ENCODE data around the gene PPM1L. TPM values are rescaled to one million over a fixed set of nuclear protein-coding genes. Genes with fewer than 3 reads are reported as not detected.

Gene PPM1L
- total RNA-seq, 2 donors from 2014 or later = 3.5 to 14.6 TPM

DNA sequence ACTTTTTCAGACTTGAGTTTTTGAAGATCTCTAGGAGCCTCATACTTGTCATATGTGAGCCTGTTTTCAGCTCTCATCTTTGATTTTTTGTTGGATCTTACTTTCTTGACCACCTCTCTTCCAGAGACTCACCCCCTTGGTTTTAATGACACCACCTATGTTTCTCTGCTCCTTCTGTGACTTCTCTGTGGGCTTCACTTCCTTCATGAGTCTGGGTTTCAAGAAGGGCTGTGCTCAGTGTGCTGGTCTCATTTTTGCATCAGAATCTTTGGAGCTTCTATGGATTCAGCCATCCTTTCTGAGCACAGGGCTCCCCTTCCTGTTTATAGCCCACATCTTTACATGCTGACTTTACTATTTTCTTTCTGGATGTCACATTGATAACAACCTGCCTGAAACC lies 17.7 kb downstream of the PPM1L start:
- no peaks in the 10 kb centered on the region for H3K9me3 ChIP-seq (ENCODE audit: control insufficient read depth, low read length, poor library complexity, severe bottlenecking)
- H3K36me3 Mint-ChIP-seq (ENCODE audit: low read depth) = no peaks in the 10 kb centered on the region
- no peak for DNase-seq
- no peak overlapping the region for H3K4me3 Mint-ChIP-seq
- no peak for ATAC-seq
- H3K27ac Mint-ChIP-seq = no peak overlapping the region
- H3K4me1 Mint-ChIP-seq = peaks cover 7% of the 10 kb centered on the region
- H3K27me3 Mint-ChIP-seq = peaks cover 4% of the 10 kb centered on the region

DNA sequence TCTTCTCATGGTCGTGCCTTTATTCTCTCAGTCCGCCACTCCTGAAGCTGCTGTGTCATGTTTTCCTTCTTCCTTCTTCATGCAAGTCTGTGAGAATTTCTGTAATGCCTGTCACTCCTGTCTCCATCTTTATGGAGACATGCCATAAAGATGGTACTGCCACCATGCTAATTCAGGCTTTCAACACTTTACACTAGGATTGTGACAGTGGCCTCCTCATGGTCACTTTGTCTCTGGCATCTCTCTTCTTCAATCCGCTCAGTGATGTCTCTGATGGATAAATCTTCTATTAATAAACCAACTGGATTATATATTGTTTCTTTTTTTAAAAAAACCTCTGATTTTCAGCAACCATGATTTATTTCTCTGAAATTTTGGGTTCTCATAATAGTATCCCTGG lies 18.1 kb downstream of the PPM1L start:
- no peak for DNase-seq
- Mint-ChIP-seq H3K4me1 (peaks cover 7% of the 10 kb centered on the region), H3K27me3 (no peaks in the 10 kb centered on the region), H3K36me3 (ENCODE audit: low read depth) (no peaks in the 10 kb centered on the region), H3K4me3 (no peak overlapping the region), H3K27ac (no peak overlapping the region)
- ATAC-seq = no peak
- H3K9me3 ChIP-seq (ENCODE audit: control insufficient read depth, low read length, poor library complexity, severe bottlenecking) = no peaks in the 10 kb centered on the region

GRCh38 chr3:160778480-160778879 lies 22.4 kb downstream of the PPM1L start:
- Mint-ChIP-seq H3K27ac (no peak overlapping the region), H3K27me3 (no peaks in the 10 kb centered on the region), H3K36me3 (ENCODE audit: low read depth) (no peaks in the 10 kb centered on the region), H3K4me3 (no peak overlapping the region), H3K4me1 (peaks cover 7% of the 10 kb centered on the region)
- no peaks in the 10 kb centered on the region for H3K9me3 ChIP-seq (ENCODE audit: control insufficient read depth, low read length, poor library complexity, severe bottlenecking)
- ATAC-seq (no peak), DNase-seq (no peak)

DNA sequence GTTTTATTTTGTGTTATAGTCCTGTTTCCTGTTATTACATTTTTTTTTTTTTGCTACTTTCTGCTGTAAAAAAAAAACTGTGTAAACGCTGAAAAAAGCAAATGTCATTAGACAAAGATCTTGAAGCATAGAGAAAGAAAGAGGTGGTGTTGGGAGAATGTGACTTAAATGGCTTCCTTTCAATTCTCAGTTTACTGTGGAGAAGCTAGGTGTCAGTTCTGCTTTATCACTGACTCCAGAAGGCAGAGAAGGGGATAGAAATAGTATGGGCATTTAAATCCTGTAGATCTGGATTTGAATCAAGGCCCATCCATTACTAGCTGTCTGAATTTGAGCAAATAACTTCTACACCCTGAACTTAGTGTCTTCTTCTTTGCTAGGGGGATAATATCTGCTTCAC lies 23.0 kb downstream of the PPM1L start:
- Mint-ChIP-seq H3K27ac (no peak overlapping the region), H3K4me1 (peaks cover 2% of the 10 kb centered on the region), H3K27me3 (no peaks in the 10 kb centered on the region), H3K36me3 (ENCODE audit: low read depth) (no peaks in the 10 kb centered on the region), H3K4me3 (no peak overlapping the region)
- DNase-seq = no peak
- no peak for ATAC-seq
- no peaks in the 10 kb centered on the region for H3K9me3 ChIP-seq (ENCODE audit: control insufficient read depth, low read length, poor library complexity, severe bottlenecking)

DNA sequence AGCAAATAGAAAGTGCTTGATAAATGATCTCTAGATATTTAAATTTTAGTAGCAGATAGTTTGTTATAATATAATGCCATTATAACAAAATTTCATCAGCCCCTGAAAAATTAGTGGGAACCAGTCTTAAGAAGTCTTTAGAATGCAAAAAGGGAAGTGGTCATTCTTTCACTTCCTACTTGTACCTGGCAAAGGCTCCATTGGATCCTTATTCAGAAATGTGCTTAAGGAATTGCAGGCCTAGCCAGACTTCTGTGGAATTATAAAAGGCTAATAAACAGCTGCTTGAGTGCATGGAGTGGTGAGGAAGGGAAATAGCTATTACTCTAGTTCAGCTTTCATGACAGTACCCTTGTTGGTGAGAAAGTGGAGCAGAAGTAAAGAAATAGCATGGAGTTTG lies 24.2 kb downstream of the PPM1L start:
- ATAC-seq = no peak
- H3K27ac Mint-ChIP-seq = no peak overlapping the region

DNA sequence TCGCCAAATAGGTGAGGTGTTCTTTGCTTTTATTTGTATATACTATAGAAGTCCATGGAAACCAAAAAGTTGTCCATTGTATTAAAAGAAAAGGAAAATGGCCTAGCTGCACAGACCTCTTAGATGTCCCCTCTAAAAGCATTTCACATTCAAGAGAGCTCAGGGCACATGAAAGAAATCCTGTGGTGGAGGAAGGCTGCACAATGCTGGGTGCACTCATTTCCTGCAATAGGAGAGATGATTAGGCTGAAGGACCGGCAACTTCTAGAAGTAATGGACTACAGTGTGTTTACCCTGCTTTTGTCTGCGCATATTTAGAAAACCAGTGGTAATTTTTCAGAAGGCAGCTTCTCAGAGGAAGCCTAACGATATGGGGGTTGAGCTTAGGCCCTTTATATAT lies 25.4 kb downstream of the PPM1L start:
- H3K9me3 ChIP-seq (ENCODE audit: control insufficient read depth, low read length, poor library complexity, severe bottlenecking) = no peaks in the 10 kb centered on the region
- DNase-seq = no peak
- ATAC-seq = no peak
- H3K4me3 Mint-ChIP-seq = no peak overlapping the region
- no peaks in the 10 kb centered on the region for H3K27me3 Mint-ChIP-seq
- H3K27ac Mint-ChIP-seq = no peak overlapping the region
- peaks cover 2% of the 10 kb centered on the region for H3K36me3 Mint-ChIP-seq (ENCODE audit: low read depth)
- H3K4me1 Mint-ChIP-seq = no peaks in the 10 kb centered on the region

More for the DNA sequence above, 24.2 kb downstream of the PPM1L start:
- no peaks in the 10 kb centered on the region for H3K27me3 Mint-ChIP-seq
- no peak for DNase-seq
- no peak overlapping the region for H3K4me3 Mint-ChIP-seq
- H3K9me3 ChIP-seq (ENCODE audit: control insufficient read depth, low read length, poor library complexity, severe bottlenecking) = no peaks in the 10 kb centered on the region
- no peaks in the 10 kb centered on the region for H3K36me3 Mint-ChIP-seq (ENCODE audit: low read depth)
- H3K4me1 Mint-ChIP-seq = no peaks in the 10 kb centered on the region

- no peak for DNase-seq
- no peak overlapping the region for H3K27ac Mint-ChIP-seq
- ATAC-seq = no peak
- H3K4me3 Mint-ChIP-seq = no peak overlapping the region
- H3K27me3 Mint-ChIP-seq = no peaks in the 10 kb centered on the region
- no peaks in the 10 kb centered on the region for H3K9me3 ChIP-seq (ENCODE audit: control insufficient read depth, low read length, poor library complexity, severe bottlenecking)
- peaks cover 2% of the 10 kb centered on the region for H3K36me3 Mint-ChIP-seq (ENCODE audit: low read depth)
- no peaks in the 10 kb centered on the region for H3K4me1 Mint-ChIP-seq
These were observed 25.8 kb downstream of the PPM1L start for GRCh38 chr3:160781863-160782262.

- no peak for DNase-seq
- H3K4me3 Mint-ChIP-seq = no peak overlapping the region
- peaks cover 2% of the 10 kb centered on the region for H3K36me3 Mint-ChIP-seq (ENCODE audit: low read depth)
- H3K4me1 Mint-ChIP-seq = no peaks in the 10 kb centered on the region
- H3K9me3 ChIP-seq (ENCODE audit: control insufficient read depth, low read length, poor library complexity, severe bottlenecking) = no peaks in the 10 kb centered on the region
- ATAC-seq = no peak
- H3K27ac Mint-ChIP-seq = no peak overlapping the region
- no peaks in the 10 kb centered on the region for H3K27me3 Mint-ChIP-seq
These were observed 28.8 kb downstream of the PPM1L start for GRCh38 chr3:160784853-160785252.

GRCh38 chr3:160790726-160791125 lies 34.7 kb downstream of the PPM1L start:
- Mint-ChIP-seq H3K4me3 (no peak overlapping the region), H3K27ac (no peak overlapping the region), H3K4me1 (no peaks in the 10 kb centered on the region), H3K27me3 (no peaks in the 10 kb centered on the region), H3K36me3 (ENCODE audit: low read depth) (peaks cover 2% of the 10 kb centered on the region)
- DNase-seq (no peak), ATAC-seq (no peak)
- H3K9me3 ChIP-seq (ENCODE audit: control insufficient read depth, low read length, poor library complexity, severe bottlenecking) = no peaks in the 10 kb centered on the region

DNA sequence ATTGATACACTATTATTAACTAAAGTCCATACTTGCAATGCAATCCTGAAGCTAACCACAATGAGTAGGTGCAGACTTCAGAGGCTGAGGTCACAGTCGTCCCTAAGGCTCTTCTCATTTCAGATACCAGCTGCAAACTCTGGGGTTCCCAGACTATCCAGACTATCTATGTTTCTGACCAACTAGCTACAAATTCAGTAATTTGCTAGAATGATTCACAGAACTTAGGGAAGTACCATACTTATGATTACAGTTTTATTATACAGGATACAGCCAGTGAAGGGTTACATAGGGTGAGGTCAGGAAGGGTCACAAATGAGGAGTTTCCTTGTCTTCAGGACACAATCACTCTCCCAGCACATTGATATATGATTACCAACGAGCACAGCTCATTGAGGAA lies 36.5 kb downstream of the PPM1L start:
- H3K4me3 Mint-ChIP-seq = no peak overlapping the region
- no peaks in the 10 kb centered on the region for H3K9me3 ChIP-seq (ENCODE audit: control insufficient read depth, low read length, poor library complexity, severe bottlenecking)
- ATAC-seq (no peak), DNase-seq (no peak)
- no peak overlapping the region for H3K27ac Mint-ChIP-seq
- H3K36me3 Mint-ChIP-seq (ENCODE audit: low read depth) = peaks cover 6% of the 10 kb centered on the region
- H3K4me1 Mint-ChIP-seq = no peaks in the 10 kb centered on the region
- H3K27me3 Mint-ChIP-seq = peaks cover 4% of the 10 kb centered on the region

- no peaks in the 10 kb centered on the region for H3K9me3 ChIP-seq (ENCODE audit: control insufficient read depth, low read length, poor library complexity, severe bottlenecking)
- Mint-ChIP-seq H3K27ac (no peak overlapping the region), H3K27me3 (peaks cover 4% of the 10 kb centered on the region), H3K4me3 (no peak overlapping the region), H3K36me3 (ENCODE audit: low read depth) (peaks cover 8% of the 10 kb centered on the region), H3K4me1 (no peaks in the 10 kb centered on the region)
- DNase-seq = no peak
- ATAC-seq = no peak
These were observed 37.8 kb downstream of the PPM1L start for GRCh38 chr3:160793722-160794252.

GRCh38 chr3:160796089-160796812 lies 40.2 kb downstream of the PPM1L start:
- Mint-ChIP-seq H3K4me1 (no peaks in the 10 kb centered on the region), H3K4me3 (no peak overlapping the region), H3K27ac (no peak overlapping the region), H3K36me3 (ENCODE audit: low read depth) (peaks cover 9% of the 10 kb centered on the region), H3K27me3 (peaks cover 4% of the 10 kb centered on the region)
- no peak for DNase-seq
- H3K9me3 ChIP-seq (ENCODE audit: control insufficient read depth, low read length, poor library complexity, severe bottlenecking) = no peaks in the 10 kb centered on the region
- no peak for ATAC-seq

DNA sequence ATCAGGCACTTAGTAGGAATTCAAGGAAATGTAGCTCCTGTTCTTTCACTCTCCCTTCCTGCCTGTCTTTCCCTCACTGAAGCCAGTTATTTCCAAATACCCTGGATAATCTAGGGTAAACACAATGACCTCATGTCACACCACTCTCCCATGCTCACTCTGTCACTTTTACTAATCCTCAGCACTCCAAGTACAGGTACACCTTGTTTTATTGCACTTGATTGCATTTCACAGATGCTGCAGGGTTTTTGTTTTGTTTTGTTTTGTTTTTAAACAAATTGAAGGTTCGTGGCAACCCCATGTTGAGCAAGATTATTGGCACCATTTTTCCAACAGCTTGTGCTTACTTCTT lies 40.8 kb downstream of the PPM1L start:
- ATAC-seq (no peak), DNase-seq (no peak)
- no peak overlapping the region for H3K4me3 Mint-ChIP-seq
- peaks cover 9% of the 10 kb centered on the region for H3K36me3 Mint-ChIP-seq (ENCODE audit: low read depth)
- H3K27ac Mint-ChIP-seq = no peak overlapping the region
- H3K9me3 ChIP-seq (ENCODE audit: control insufficient read depth, low read length, poor library complexity, severe bottlenecking) = no peaks in the 10 kb centered on the region
- H3K27me3 Mint-ChIP-seq = peaks cover 5% of the 10 kb centered on the region
- peaks cover 4% of the 10 kb centered on the region for H3K4me1 Mint-ChIP-seq

DNA sequence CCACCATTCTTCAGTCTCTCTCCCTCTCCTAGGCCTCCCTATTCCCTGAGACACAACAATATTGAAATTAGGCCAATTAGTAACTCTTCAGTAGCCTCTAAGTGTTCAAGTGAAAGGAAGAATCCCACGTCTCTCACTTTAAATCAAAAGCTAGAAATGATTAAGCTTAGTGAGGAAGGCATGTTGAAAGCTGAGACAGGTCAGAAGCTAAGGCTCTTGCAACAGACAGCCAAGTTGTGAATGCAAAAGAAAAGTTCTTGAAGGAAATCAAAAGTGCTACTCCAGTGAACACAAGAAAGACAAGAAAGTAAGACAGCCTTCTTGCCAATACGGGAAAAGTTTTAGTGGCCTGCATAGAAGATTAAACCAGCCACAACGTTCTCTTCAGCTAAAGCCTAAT lies 41.3 kb downstream of the PPM1L start:
- ATAC-seq (no peak), DNase-seq (no peak)
- H3K27me3 Mint-ChIP-seq = peaks cover 11% of the 10 kb centered on the region
- H3K9me3 ChIP-seq (ENCODE audit: control insufficient read depth, low read length, poor library complexity, severe bottlenecking) = no peaks in the 10 kb centered on the region
- no peak overlapping the region for H3K4me3 Mint-ChIP-seq
- no peak overlapping the region for H3K27ac Mint-ChIP-seq
- H3K36me3 Mint-ChIP-seq (ENCODE audit: low read depth) = peaks cover 9% of the 10 kb centered on the region
- peaks cover 9% of the 10 kb centered on the region for H3K4me1 Mint-ChIP-seq
